ENCODE data around the gene ZNF37A. TPM values are rescaled to one million over a fixed set of nuclear protein-coding genes. Genes with fewer than 3 reads are reported as not detected.
"Not testable (repeated sequence)": the region's sequence is repeated elsewhere in the genome, so short reads cannot be mapped to it uniquely, and the experiment has no call there.

The ZNF37A gene
- total RNA-seq, 1 donor from 2014 or later, result 8.6 TPM

DNA sequence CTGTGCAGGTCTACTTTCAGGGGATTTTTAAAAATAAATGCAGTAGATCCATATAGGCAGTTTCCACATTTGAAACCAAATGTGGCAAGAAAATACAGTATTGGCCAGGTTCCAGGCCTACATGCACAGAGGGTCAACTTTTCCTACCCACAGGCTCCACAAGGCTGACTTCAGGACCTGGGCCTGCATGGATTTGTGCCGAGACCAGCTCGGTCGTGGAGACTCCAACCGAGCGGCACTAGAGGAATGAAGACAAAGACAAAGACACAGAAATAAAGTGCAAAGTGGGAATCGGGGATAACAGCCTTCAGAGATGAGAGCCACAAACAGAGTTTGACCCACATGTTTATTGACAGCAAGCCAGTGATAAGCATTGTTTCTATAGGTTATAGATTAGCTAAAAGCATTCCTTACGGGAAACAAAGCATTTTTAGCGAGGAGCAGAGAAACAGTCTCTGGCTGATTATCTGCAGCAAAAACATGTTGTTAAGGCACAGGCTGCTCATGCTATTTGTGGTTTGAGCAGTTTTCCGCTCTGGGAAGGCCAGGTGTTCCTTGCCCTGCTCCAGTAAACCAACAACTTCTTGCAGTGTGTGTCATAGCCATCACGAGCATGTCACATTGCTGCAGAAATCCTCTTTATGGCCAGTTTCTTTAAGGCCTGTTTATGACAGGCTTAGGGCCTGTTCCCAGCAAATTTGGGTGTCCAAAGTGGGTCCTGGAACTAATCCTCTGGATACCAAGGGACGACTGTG is 52.6 kb downstream of the ZNF37A start:
- DNase-seq (ENCODE audit: extremely low read depth, low read depth, low spot score), result no peak

DNA sequence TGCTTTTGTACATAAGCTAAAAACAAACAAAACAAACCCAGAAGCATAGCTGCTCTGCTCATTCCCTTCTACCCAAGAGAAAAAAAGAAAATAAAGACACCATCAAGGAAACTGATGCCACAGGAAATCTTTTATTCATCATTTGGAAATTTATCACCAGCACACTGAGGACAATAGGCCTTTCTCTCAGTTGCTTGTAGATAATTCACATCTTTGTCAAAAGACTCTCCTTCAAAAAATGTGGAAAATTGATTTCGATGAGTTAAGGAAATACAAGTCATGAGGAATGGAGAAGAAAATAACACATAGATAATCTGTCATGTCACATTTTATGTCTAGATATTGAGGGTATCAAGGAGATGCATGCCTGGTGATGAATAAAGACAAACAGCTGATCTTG is 53.5 kb downstream of the ZNF37A start:
- no peak for DNase-seq (ENCODE audit: extremely low read depth, low read depth, low spot score)

DNA sequence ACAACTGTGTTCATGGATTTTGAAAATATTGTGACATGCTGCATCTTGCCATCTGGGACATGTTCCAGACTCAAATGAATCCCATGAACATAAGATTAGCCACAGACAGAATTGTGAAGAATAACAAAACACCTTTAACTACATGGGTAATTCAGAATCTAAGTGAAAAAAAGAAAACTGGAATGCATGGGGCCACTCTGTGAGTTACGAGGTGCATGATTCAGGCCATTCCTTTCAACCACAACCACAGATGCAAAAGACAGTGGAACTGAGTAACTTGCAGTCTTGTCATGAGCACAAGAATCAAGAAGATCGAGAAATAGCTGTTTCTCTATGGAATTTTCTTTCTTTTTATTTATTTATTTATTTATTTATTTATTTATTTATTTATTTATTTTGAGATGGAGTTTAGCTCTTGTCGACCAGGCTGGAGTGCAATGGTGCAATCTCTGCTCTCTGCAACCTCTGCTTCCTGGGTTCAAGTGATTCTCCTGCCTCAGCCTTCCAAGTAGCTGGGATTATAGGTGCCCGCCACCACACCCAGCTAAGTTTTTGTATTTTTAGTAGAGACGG is 56.8 kb downstream of the ZNF37A start:
- DNase-seq (ENCODE audit: extremely low read depth, low read depth, low spot score), result not testable (repeated sequence)

DNA sequence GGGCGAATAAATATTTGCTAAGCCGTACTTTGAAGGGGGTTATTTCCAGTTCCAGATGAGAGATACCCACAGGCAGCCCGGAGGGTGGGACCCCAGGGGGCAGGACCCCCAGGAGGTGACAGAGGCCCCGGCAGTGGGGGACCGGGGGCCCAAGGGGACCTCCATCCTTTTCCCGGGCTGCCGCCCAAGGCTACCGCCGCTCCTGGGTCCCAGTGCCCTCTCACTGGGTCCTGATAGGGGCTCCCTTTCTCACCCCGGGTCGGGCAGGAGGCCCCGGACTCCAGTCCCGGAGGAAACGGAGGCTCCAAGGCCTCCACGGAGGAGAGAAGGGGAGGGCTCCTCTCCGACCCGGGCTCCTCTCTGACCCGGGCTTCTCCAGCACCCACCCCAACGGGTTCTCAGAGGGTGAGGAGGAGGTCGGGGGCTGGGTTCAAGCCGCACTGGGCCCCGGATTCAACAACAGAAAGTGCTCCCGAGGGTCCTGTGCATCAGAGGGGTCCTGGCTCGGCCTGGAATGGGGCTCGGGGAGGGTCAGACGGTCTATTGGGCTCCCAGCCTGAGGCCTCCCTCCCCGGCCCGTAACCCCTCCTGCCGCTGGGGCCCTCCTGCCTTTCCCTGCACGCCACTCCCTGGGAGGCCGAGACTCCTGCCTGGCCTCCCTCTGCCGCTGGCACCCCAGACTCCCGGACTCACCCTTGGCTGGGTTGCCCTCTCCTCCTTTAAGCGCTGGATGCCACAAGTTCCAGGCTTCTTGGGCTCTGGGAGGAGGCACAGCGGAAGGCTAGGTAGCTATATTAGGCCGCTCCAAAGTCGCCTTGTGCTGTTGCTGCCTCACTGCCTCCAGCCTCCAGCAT is 62.5 kb downstream of the ZNF37A start:
- no peak for DNase-seq (ENCODE audit: extremely low read depth, low read depth, low spot score)

GRCh38 chr10:38157270-38157685 is 63.1 kb downstream of the ZNF37A start:
- DNase-seq (ENCODE audit: extremely low read depth, low read depth, low spot score), result no peak

GRCh38 chr10:38159004-38159403 is 64.9 kb downstream of the ZNF37A start:
- no peak for DNase-seq (ENCODE audit: extremely low read depth, low read depth, low spot score)

DNA sequence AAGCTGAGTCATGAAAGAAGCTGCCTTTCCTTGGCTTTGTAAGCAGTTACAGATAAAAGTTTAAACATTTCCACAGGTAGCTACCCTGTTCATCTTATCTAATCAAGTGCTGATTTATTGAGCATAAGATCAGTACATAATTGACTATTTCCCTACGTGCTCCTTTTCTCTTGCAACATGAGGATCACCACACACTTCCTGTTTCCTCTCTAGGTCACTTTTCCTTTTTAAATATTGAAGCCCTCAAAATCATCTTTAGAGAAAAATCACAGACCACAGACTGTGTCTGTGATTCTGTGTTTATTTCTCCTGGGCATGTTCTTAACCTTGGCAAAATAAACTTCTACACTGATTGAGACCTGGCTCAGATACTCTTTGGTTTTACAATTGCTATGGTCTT is 69.5 kb downstream of the ZNF37A start:
- DNase-seq (ENCODE audit: extremely low read depth, low read depth, low spot score), result no peak

DNA sequence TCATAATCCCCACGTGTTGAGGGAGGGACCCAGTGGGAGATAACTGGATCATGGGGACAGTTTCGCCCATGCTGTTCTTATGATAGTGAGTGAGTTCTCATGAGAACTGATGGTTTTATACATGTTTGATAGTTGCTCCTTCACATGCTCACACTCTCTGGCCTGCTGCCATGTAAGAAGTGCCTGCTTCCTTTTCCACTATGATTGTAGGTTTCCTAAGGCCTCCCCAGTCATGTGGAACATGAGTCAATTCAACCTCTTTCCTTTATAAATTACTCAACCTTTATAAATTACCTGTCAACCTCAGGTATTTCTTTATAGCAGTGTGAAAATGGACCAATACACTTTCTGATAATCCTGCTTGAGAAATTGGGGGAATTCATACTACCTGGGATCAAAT is 80.2 kb downstream of the ZNF37A start:
- DNase-seq (ENCODE audit: extremely low read depth, low read depth, low spot score), result no peak

DNA sequence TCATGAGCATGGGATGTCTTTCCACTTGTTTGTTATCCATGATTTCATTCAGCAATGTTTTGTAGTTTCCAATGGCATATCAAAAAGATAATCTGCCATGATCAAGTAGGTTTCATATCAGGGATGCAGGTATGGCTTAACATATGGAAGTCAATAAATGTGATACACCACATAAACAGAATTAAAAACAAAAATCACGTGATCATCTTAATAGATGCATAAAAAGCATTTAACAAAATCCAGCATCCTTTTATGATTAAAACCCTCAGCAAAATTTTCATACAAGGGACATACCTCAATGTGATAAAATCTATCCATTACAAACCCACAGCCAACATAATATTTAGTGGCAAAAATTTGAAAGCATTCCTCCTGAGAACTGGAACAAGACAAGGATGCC is 90.3 kb downstream of the ZNF37A start:
- DNase-seq (ENCODE audit: extremely low read depth, low read depth, low spot score), result no peak

Other genes starting within 250 kb of the ZNF37A start
- 5.6 and 7.5 TPM in 2 replicates for gene ZNF248, start 236.7 kb upstream of the ZNF37A start, total RNA-seq
- 5.0 and 5.3 TPM in 2 replicates for gene ZNF25, start 117.7 kb upstream of the ZNF37A start, total RNA-seq
- gene ZNF33A, start 83.7 kb upstream of the ZNF37A start, total RNA-seq, result 10.6 and 12.0 TPM in 2 replicates

Measured in glomerular endothelial cell (primary cell).